ENCODE data around the gene CHCHD1. TPM values are rescaled to one million over a fixed set of nuclear protein-coding genes. Genes with fewer than 3 reads are reported as not detected.
"Not testable (repeated sequence)": the region's sequence is repeated elsewhere in the genome, so short reads cannot be mapped to it uniquely, and the experiment has no call there.

The CHCHD1 gene
- total RNA-seq, 1 experiment from 2014 or later = 91.4 TPM

DNA sequence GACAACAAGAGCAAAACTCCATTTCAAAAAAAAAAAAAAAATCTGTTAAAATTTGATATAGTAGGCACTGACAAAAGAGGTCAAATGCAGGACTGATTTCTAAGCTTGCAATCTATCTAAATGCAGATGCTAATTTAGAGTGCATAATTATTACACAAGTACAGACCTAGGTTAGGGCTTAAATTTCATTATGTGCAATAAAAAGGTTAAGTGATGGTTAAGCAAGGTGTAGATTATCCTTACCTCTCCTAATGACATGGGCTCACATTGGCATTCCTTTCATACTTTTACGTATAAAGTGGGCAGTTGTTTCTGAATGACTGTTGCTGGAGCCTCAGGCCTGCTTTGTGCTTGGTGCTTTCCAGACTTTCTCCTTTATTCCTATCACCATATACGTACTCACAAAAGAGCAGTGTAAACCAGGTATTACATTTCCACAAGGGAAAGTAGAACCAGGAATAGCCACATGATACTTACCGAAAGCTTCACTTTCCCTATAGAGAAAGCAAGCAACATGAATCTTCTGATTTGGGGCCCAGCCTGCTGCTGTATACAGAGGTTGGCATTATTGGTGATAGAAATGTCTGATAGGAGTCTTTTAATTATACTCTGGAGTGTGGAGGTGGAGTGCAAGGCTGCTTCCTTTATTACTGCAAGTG lies 2.2 kb upstream of the CHCHD1 start:
- no peak overlapping the region for H3K4me3 ChIP-seq (ENCODE audit: insufficient read depth, low read depth, low read length)
- no peak for DNase-seq
- H3K27me3 ChIP-seq (ENCODE audit: control insufficient read depth, insufficient read depth, low read length) = no peaks in the 10 kb centered on the region
- H3K36me3 ChIP-seq (replicated peaks; ENCODE audit: control insufficient read depth, insufficient read depth, low read length) = peaks cover 4% of the 10 kb centered on the region

- DNase-seq = no peak
- no peaks in the 10 kb centered on the region for H3K27me3 ChIP-seq (ENCODE audit: control insufficient read depth, insufficient read depth, low read length)
- H3K4me3 ChIP-seq (ENCODE audit: insufficient read depth, low read depth, low read length) = no peak overlapping the region
- H3K36me3 ChIP-seq (replicated peaks; ENCODE audit: control insufficient read depth, insufficient read depth, low read length) = peaks cover 1% of the 10 kb centered on the region
These were observed 1.5 kb upstream of the CHCHD1 start for GRCh38 chr10:73780301-73780700.

DNA sequence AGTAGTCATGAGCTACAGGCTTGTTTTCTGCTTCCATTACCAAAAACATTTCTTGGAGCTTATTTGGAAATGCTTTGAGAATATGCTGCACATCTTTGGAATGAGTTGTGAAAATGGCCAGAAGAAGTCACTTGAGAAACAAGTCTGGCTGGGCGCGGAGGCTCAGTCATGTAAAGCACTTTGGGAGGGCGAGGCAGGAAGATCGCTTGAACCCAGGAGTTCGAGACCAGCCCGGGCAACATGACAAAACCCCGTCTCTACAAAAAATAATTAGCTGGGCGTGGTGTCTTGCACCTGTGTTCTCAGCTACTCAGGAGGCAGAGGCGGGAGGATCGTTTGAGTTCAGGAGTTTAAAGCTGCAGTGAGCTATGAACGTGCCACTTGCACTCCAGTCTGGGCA lies 882 bp upstream of the CHCHD1 start:
- Histone ChIP-seq H3K36me3 (replicated peaks; ENCODE audit: control insufficient read depth, insufficient read depth, low read length) (peaks cover 1% of the 10 kb centered on the region; the same call in 1 of the 2 replicates), H3K4me3 (ENCODE audit: insufficient read depth, low read depth, low read length) (peak overlapping the region; percentile 76), H3K27me3 (ENCODE audit: control insufficient read depth, insufficient read depth, low read length) (no peaks in the 10 kb centered on the region)
- no peak for DNase-seq

- Histone ChIP-seq H3K36me3 (replicated peaks; ENCODE audit: control insufficient read depth, insufficient read depth, low read length) (peaks cover 1% of the 10 kb centered on the region; the same call in 1 of the 2 replicates), H3K4me3 (ENCODE audit: insufficient read depth, low read depth, low read length) (peak overlapping the region; percentile 76), H3K27me3 (ENCODE audit: control insufficient read depth, insufficient read depth, low read length) (no peaks in the 10 kb centered on the region)
- DNase-seq = no peak
These were observed 335 bp upstream of the CHCHD1 start for GRCh38 chr10:73781548-73781878.

DNA sequence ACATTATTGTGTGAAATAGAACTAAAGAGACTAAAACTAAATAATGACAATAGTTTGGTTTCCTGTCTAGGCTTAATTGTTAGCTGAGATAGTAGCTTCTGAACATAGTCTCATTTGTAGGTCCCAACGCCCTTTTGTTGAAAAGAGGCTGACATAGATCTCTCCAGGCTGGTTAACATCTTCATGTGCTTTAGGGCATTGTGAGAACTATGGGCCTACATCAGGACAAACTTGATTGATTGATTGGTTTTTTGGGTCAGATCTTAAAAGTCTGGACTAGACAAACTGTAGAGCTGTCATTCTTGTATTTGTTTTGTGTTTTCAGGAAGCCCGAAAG lies 869 bp downstream of the CHCHD1 start:
- Histone ChIP-seq H3K27me3 (ENCODE audit: control insufficient read depth, insufficient read depth, low read length) (no peaks in the 10 kb centered on the region), H3K4me3 (ENCODE audit: insufficient read depth, low read depth, low read length) (peak overlapping the region; percentile 76), H3K36me3 (replicated peaks; ENCODE audit: control insufficient read depth, insufficient read depth, low read length) (no peaks in the 10 kb centered on the region; the same call in 1 of the 2 replicates)
- DNase-seq = no peak

GRCh38 chr10:73785211-73785720 lies 3.4 kb downstream of the CHCHD1 start, which contains the start of gene ZSWIM8:
Gene ZSWIM8, plus strand, starts transcription at chr10:73785606. Its CDS starts 273 bp downstream, at chr10:73785879.
- Histone ChIP-seq H3K4me3 (ENCODE audit: insufficient read depth, low read depth, low read length) (peak within 1 kb of the TSS; percentile 63), H3K36me3 (replicated peaks; ENCODE audit: control insufficient read depth, insufficient read depth, low read length) (peaks cover 6% of the 10 kb centered on the region), H3K27me3 (ENCODE audit: control insufficient read depth, insufficient read depth, low read length) (no peaks in the 10 kb centered on the region)
- DNase-seq = peak; percentile 97

- Histone ChIP-seq H3K4me3 (ENCODE audit: insufficient read depth, low read depth, low read length) (peak overlapping the region; percentile 63), H3K36me3 (replicated peaks; ENCODE audit: control insufficient read depth, insufficient read depth, low read length) (peaks cover 6% of the 10 kb centered on the region), H3K27me3 (ENCODE audit: control insufficient read depth, insufficient read depth, low read length) (no peaks in the 10 kb centered on the region)
- peak; percentile 83 for DNase-seq
These were observed 4.1 kb downstream of the CHCHD1 start for GRCh38 chr10:73785721-73786511.

DNA sequence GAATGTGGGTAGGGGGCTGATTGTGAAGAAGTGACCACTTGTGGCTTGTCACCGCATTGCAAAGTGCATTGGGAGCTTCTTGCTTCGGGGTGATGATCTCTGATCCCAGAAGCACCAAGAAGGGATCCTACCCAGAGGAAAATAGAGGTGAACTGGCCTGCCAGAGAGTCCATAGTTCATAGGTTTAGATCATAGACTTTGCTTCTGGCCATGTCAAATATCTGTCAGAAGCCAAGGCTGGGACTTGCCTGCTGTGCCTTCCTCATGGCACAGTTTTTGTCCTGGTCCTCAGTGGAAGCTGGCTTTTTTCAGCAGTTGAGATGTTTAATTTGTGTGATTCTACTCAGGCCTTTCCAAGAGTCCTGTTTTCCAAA lies 4.7 kb downstream of the CHCHD1 start:
- DNase-seq = peak; percentile 76
- Histone ChIP-seq H3K27me3 (ENCODE audit: control insufficient read depth, insufficient read depth, low read length) (no peaks in the 10 kb centered on the region), H3K36me3 (replicated peaks; ENCODE audit: control insufficient read depth, insufficient read depth, low read length) (peaks cover 8% of the 10 kb centered on the region), H3K4me3 (ENCODE audit: insufficient read depth, low read depth, low read length) (peak overlapping the region; percentile 63)

- DNase-seq; H3K36me3 ChIP-seq (replicated peaks; ENCODE audit: control insufficient read depth, insufficient read depth, low read length); H3K27me3 ChIP-seq (ENCODE audit: control insufficient read depth, insufficient read depth, low read length); H3K4me3 ChIP-seq (ENCODE audit: insufficient read depth, low read depth, low read length): not testable (repeated sequence)
These were observed 5.4 kb downstream of the CHCHD1 start for GRCh38 chr10:73787031-73787800.

DNA sequence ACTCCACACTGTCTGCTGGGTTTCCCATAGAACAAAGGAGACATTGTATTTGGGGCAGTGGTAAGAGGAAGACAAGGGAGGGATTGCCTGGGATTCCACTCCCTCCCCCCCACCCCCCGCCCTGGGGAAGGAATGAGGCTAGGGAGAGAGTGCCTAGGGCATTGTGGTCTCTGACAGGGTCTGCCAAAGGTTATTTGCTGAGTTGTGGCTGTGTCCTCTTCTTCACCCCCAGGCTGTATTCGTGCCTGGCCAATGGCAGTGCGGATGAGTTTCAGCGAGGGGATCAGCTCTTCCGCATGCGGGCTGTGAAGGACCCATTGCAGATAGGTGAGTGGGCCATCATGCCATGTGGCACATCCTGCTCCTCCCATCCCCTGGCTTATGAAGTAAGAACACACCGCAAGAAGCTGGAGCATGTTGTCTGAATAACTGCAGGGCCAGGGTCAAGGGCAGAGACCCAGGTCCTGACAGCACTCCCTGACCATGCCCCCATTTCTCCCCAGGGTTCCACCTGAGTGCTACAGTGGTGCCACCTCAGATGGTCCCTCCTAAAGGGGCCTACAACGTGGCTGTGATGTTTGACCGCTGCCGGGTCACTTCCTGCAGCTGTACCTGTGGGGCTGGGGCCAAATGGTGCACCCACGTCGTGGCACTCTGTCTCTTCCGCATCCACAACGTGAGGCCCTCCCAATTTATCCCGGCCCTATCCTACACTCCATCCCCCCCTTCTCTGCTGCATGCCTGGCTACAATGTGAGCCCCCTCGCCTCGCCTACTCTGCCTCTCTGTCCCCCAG lies 7.2 kb downstream of the CHCHD1 start:
- peak; percentile 17 for DNase-seq
- H3K36me3 ChIP-seq (replicated peaks; ENCODE audit: control insufficient read depth, insufficient read depth, low read length) = peaks cover 9% of the 10 kb centered on the region

GRCh38 chr10:73789659-73790055 lies 7.8 kb downstream of the CHCHD1 start:
- Histone ChIP-seq H3K36me3 (replicated peaks; ENCODE audit: control insufficient read depth, insufficient read depth, low read length) (peaks cover 10% of the 10 kb centered on the region), H3K4me3 (ENCODE audit: insufficient read depth, low read depth, low read length) (no peak overlapping the region), H3K27me3 (ENCODE audit: control insufficient read depth, insufficient read depth, low read length) (no peaks in the 10 kb centered on the region)
- DNase-seq = no peak

More for the DNA sequence above, 7.2 kb downstream of the CHCHD1 start:
- Histone ChIP-seq H3K4me3 (ENCODE audit: insufficient read depth, low read depth, low read length) (no peak overlapping the region), H3K27me3 (ENCODE audit: control insufficient read depth, insufficient read depth, low read length) (no peaks in the 10 kb centered on the region)

DNA sequence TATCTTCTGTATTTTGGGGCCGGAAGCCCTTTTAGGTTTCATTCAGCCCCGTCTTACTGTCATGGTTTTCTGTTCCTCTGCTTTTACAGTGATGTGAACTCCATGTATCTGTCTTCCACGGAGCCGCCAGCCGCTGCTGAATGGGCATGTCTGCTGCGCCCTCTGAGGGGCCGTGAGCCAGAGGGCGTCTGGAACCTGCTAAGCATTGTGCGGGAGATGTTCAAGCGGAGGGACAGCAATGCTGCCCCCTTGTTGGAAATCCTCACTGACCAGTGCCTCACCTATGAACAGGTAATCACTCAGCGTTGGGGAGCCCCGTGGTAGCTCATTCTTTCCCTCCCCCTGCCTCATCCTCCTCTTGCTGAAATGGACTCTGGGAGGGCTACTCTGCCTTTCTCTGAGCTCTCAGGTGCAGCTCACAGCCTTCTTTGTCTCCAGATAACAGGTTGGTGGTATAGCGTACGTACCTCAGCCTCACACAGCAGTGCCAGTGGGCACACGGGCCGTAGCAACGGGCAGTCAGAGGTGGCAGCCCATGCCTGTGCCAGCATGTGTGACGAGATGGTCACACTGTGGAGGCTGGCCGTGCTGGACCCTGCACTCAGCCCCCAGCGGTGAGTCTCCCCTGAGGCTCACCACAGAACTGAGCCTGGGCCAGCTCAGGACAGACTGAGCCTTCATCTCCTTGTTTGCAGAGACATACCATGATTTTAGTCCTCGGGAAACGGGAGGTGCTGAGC lies 9.2 kb downstream of the CHCHD1 start:
- H3K27me3 ChIP-seq (ENCODE audit: control insufficient read depth, insufficient read depth, low read length) = no peaks in the 10 kb centered on the region
- no peak for DNase-seq
- H3K4me3 ChIP-seq (ENCODE audit: insufficient read depth, low read depth, low read length) = no peak overlapping the region
- H3K36me3 ChIP-seq (replicated peaks; ENCODE audit: control insufficient read depth, insufficient read depth, low read length) = peaks cover 12% of the 10 kb centered on the region

DNA sequence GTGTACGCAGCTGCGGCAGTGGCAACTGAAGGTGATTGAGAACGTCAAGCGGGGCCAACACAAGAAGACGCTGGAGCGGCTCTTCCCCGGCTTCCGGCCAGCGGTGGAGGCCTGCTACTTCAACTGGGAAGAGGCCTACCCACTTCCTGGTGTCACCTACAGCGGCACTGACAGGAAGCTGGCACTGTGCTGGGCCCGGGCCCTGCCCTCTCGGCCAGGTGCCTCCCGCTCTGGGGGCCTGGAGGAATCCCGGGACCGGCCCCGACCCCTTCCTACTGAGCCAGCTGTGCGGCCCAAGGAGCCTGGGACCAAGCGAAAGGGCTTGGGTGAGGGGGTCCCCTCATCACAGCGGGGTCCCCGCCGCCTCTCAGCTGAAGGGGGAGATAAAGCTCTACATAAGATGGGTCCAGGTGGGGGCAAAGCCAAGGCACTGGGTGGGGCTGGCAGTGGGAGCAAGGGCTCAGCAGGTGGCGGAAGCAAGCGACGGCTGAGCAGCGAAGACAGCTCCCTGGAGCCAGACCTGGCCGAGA lies 10.1 kb downstream of the CHCHD1 start:
- H3K27me3 ChIP-seq (ENCODE audit: control insufficient read depth, insufficient read depth, low read length) = no peaks in the 10 kb centered on the region
- peaks cover 13% of the 10 kb centered on the region for H3K36me3 ChIP-seq (replicated peaks; ENCODE audit: control insufficient read depth, insufficient read depth, low read length)
- H3K4me3 ChIP-seq (ENCODE audit: insufficient read depth, low read depth, low read length) = no peak overlapping the region
- peak; percentile 47 for DNase-seq

Measured in H7 (cell line).